AG04450 (cell line): ENCODE measurements around the gene FCER1G. TPM values are rescaled to one million over a fixed set of nuclear protein-coding genes. Genes with fewer than 3 reads are reported as not detected.
A peak's percentile ranks its signal among the peaks of the same experiment; 100 is the strongest.

Source experiments
- CTCF ChIA-PET: fragments of 300-600, 350-600 bp; formaldehyde crosslinking; extraction: SDS; loops from one replicate; lab custom pipeline; 2022; ENCODE audit warnings: antibody characterized with exemption, inconsistent platforms; lab: Charles Lee
- POLR2A ChIA-PET: fragments of 350-600 bp; formaldehyde crosslinking; extraction: SDS; loops from one replicate; lab custom pipeline; 2021; ENCODE audit warnings: antibody characterized with exemption, inconsistent platforms; lab: Yijun Ruan, JAX
- DNase-seq: peaks from one replicate; pipeline ENCODE4 v3.0.0-alpha.2; 2011; ENCODE audit warnings: low read depth, low spot score
- H3K27ac ChIP-seq: one replicate; pipeline ENCODE4 v1.5.1; 2012; ENCODE audit warnings: low read depth, low read length, control low read depth
- H3K27me3 ChIP-seq: one replicate; pipeline ENCODE4 v1.6.0; 2012; ENCODE audit warnings: low read length; ENCODE audit not compliant: control insufficient read depth, insufficient read depth
- H3K4me3 ChIP-seq: 2 replicates; pipeline ENCODE4 v1.5.1; 2011; ENCODE audit warnings: mild to moderate bottlenecking, low read depth, low read length, control low read depth
- H3K9me3 ChIP-seq: 2 replicates; pipeline ENCODE4 v1.5.1; 2012; ENCODE audit warnings: low read length; ENCODE audit not compliant: control insufficient read depth, insufficient read depth
- CTCF ChIP-seq: IDR thresholded peaks from 2 replicates; pipeline ENCODE4 v1.5.1; 2011; ENCODE audit warnings: low read depth, low read length, control low read depth, inconsistent platforms
- polyA plus RNA-seq: library from polyadenylated mRNA; depleted of rRNA; stranded (reverse); fragments of >200 nt; gene quantifications from 2 replicates; pipeline ENCODE4 v1.2.3, GENCODE V29; 2011

The FCER1G gene
- polyA plus RNA-seq, 1 experiment: 0.66 TPM

- no peak overlapping the region for H3K27ac ChIP-seq
- peak; percentile 79 for TF ChIP-seq CTCF
- ChIA-PET POLR2A (no interaction called here), CTCF (interaction anchor here (0.6 to 8.9 kb wide), 38 partner anchors 8 to 514 kb away, joined by 3 to 197 read pairs (median 6); partner anchors contain the start of genes ADAMTS4, CFAP126, FCER1G and NDUFS2)
- H3K27me3 ChIP-seq: no peaks in the 10 kb centered on the region
- H3K9me3 ChIP-seq: no peaks in the 10 kb centered on the region
- peak overlapping the region; percentile 97; the same call in 1 of the 2 replicates for H3K4me3 ChIP-seq
- no peak for DNase-seq
Measured at GRCh38 chr1:161227196-161227871, 12.2 kb downstream of the FCER1G start.

- no peak for TF ChIP-seq CTCF
- Histone ChIP-seq H3K4me3 (no peak overlapping the region), H3K27ac (no peak overlapping the region), H3K9me3 (no peaks in the 10 kb centered on the region), H3K27me3 (peaks cover 2% of the 10 kb centered on the region)
- POLR2A ChIA-PET: no interaction called here
- CTCF ChIA-PET: interaction anchor here (0.5 to 8.9 kb wide), 22 partner anchors 8 to 161 kb away, joined by 3 to 197 read pairs (median 6); partner anchors contain the start of genes CFAP126, NDUFS2, NR1I3 and PPOX
- no peak for DNase-seq
Measured at GRCh38 chr1:161228032-161228431, 12.9 kb downstream of the FCER1G start.

GRCh38 chr1:161229896-161230295 lies 14.8 kb downstream of the FCER1G start:
- no peak for TF ChIP-seq CTCF
- no peak for DNase-seq
- Histone ChIP-seq H3K27ac (no peak overlapping the region), H3K9me3 (no peaks in the 10 kb centered on the region), H3K4me3 (no peak overlapping the region), H3K27me3 (peaks cover 4% of the 10 kb centered on the region)
- ChIA-PET POLR2A (no interaction called here), CTCF (interaction anchor here (0.7 to 8.9 kb wide), 9 partner anchors 11 to 154 kb away, joined by 3 to 197 read pairs (median 5); no protein-coding TSS in a partner anchor)

GRCh38 chr1:161230762-161231161 lies 15.7 kb downstream of the FCER1G start:
- CTCF ChIA-PET: interaction anchor here (0.8 to 8.9 kb wide), 8 partner anchors 10 to 153 kb away, joined by 3 to 197 read pairs (median 8); no protein-coding TSS in a partner anchor
- no peak overlapping the region for H3K27ac ChIP-seq
- no peaks in the 10 kb centered on the region for H3K9me3 ChIP-seq
- POLR2A ChIA-PET: no interaction called here
- no peak for DNase-seq
- H3K27me3 ChIP-seq: peaks cover 4% of the 10 kb centered on the region
- H3K4me3 ChIP-seq: no peak overlapping the region
- no peak for TF ChIP-seq CTCF

- no peak for DNase-seq
- CTCF ChIA-PET: no interaction called here
- Histone ChIP-seq H3K27ac (no peak overlapping the region), H3K9me3 (no peaks in the 10 kb centered on the region), H3K4me3 (no peak overlapping the region), H3K27me3 (peaks cover 6% of the 10 kb centered on the region)
- TF ChIP-seq CTCF: no peak
- POLR2A ChIA-PET: no interaction called here
Measured at GRCh38 chr1:161233102-161233501, 18.0 kb downstream of the FCER1G start.
